Astrocyte (in vitro differentiated cells and primary cell): ENCODE results near the gene CAND2. TPM values are rescaled to one million over a fixed set of nuclear protein-coding genes. Genes with fewer than 3 reads are reported as not detected.

Source experiments
- DNase-seq: peaks from one replicate; pipeline ENCODE4 v3.0.0-alpha.2; 2010; ENCODE audit warnings: low read depth
- FAIRE-seq: peaks from 2 replicates; lab custom pipeline; 2011; peaks lifted over from hg19 to GRCh38; lab: Jason Lieb, UNC
- H2AFZ ChIP-seq: 2 replicates; pipeline ENCODE4 v1.6.0; 2012; ENCODE audit warnings: low read depth, low read length, inconsistent platforms
- H3K27ac ChIP-seq: 2 replicates; pipeline ENCODE4 v1.5.1; 2011; ENCODE audit warnings: low read depth, low read length, inconsistent platforms
- H3K27me3 ChIP-seq: 2 replicates; pipeline ENCODE4 v1.6.0; 2011; ENCODE audit warnings: low read length, inconsistent platforms; ENCODE audit not compliant: insufficient read depth
- H3K36me3 ChIP-seq: 2 replicates; pipeline ENCODE4 v1.5.1; 2011; ENCODE audit warnings: low read length, inconsistent platforms; ENCODE audit not compliant: insufficient read depth
- H3K4me1 ChIP-seq: 2 replicates; pipeline ENCODE4 v1.5.1; 2011; ENCODE audit warnings: low read length, inconsistent platforms; ENCODE audit not compliant: insufficient read depth
- H3K4me2 ChIP-seq: 2 replicates; pipeline ENCODE4 v1.6.0; 2012; ENCODE audit warnings: low read length, inconsistent platforms
- H3K4me3 ChIP-seq: 2 replicates; pipeline ENCODE4 v1.5.1; 2011; ENCODE audit warnings: low read depth, mild to moderate bottlenecking, low read length, inconsistent platforms; ENCODE audit not compliant: insufficient read depth
- H3K79me2 ChIP-seq: 2 replicates; pipeline ENCODE4 v1.6.0; 2012; ENCODE audit warnings: mild to moderate bottlenecking, low read length, inconsistent platforms; ENCODE audit not compliant: insufficient read depth
- H3K9ac ChIP-seq: 2 replicates; pipeline ENCODE4 v1.6.0; 2012; ENCODE audit warnings: mild to moderate bottlenecking, low read length, inconsistent platforms
- H3K9me3 ChIP-seq: 2 replicates; pipeline ENCODE4 v1.5.1; 2012; ENCODE audit warnings: low read depth, mild to moderate bottlenecking, low read length, inconsistent platforms; ENCODE audit not compliant: insufficient read depth
- H4K20me1 ChIP-seq: 2 replicates; pipeline ENCODE4 v1.6.0; 2012; ENCODE audit warnings: low read length, inconsistent platforms; ENCODE audit not compliant: insufficient read depth
- H3K27ac Mint-ChIP-seq: one replicate; pipeline ENCODE4 v1.8.0; 2021; ENCODE audit warnings: mild to moderate bottlenecking, mixed read lengths; ENCODE audit not compliant: unreplicated experiment
- H3K27me3 Mint-ChIP-seq: one replicate; pipeline ENCODE4 v1.8.0; 2021; ENCODE audit warnings: low read depth, mixed read lengths; ENCODE audit not compliant: unreplicated experiment
- H3K36me3 Mint-ChIP-seq: one replicate; pipeline ENCODE4 v1.8.0; 2021; ENCODE audit warnings: low read depth, mixed read lengths; ENCODE audit not compliant: unreplicated experiment
- H3K4me1 Mint-ChIP-seq: one replicate; pipeline ENCODE4 v1.8.0; 2021; ENCODE audit warnings: low read depth, mixed read lengths; ENCODE audit not compliant: unreplicated experiment
- H3K4me3 Mint-ChIP-seq: one replicate; pipeline ENCODE4 v1.8.0; 2021; ENCODE audit warnings: mild to moderate bottlenecking, moderate library complexity, mixed read lengths; ENCODE audit not compliant: unreplicated experiment
- H3K9me3 Mint-ChIP-seq: one replicate; pipeline ENCODE4 v1.8.0; 2021; ENCODE audit warnings: mild to moderate bottlenecking, mixed read lengths; ENCODE audit not compliant: unreplicated experiment
- EZH2 ChIP-seq: IDR thresholded peaks from 2 replicates; pipeline ENCODE4 v1.6.1; 2012; ENCODE audit warnings: mild to moderate bottlenecking, low read length, inconsistent platforms; ENCODE audit not compliant: insufficient read depth
- total RNA-seq: library from RNA; stranded (reverse); gene quantifications from 2 replicates; pipeline ENCODE4 v1.2.1, GENCODE V29; 2021
- TF ChIP-seq, protein P1 (sequence below): IDR thresholded peaks from 2 replicates; pipeline ENCODE4 v1.5.1; 2011; ENCODE audit warnings: low read depth, mild to moderate bottlenecking, inconsistent platforms, low read length, moderate library complexity; ENCODE audit not compliant: insufficient read depth

CAND2 gene
- total RNA-seq, 1 donor from 2014 or later: 4.6 TPM

DNA sequence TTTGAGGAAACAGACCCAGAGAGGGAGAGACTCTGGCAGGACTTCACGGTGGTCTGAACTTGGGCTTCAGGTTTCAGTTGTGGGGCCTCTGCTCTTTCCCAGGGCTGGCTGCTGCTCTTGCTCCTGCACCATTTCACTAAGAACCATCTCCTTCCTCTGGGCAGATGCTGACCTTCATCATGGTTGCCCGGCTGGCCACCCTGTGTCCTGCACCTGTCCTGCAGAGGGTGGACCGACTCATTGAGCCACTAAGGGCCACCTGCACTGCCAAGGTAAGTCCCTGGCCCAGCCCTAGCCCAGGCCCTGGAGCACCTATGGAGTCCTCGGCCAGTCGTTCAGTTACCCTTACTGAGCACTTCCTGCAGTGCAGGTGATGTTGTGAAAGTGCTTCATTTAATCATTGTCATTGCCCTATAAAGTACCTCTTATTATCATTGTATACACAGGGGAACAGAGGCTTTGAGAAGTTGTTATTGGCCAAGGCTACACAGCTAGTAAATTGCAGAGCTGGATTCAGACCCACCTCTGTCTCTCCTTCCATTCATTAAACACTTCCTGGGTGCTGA lies 34.9 kb downstream of the CAND2 start:
- peak overlapping the region; percentile 18 for H3K27ac Mint-ChIP-seq
- peaks cover 41% of the 10 kb centered on the region for H3K36me3 ChIP-seq
- H3K27ac ChIP-seq: no peak overlapping the region

GRCh38 chr3:12832350-12833221 lies 36.1 kb downstream of the CAND2 start:
- FAIRE-seq: no peak
- no peak overlapping the region for H3K27ac ChIP-seq
- no peak for DNase-seq
- no peak overlapping the region for H3K4me3 Mint-ChIP-seq
- H3K36me3 Mint-ChIP-seq: peaks cover 42% of the 10 kb centered on the region
- H3K4me1 ChIP-seq: no peaks in the 10 kb centered on the region
- H3K9me3 Mint-ChIP-seq: no peaks in the 10 kb centered on the region
- no peaks in the 10 kb centered on the region for H3K9me3 ChIP-seq
- H3K27ac Mint-ChIP-seq: no peak overlapping the region
- H3K36me3 ChIP-seq: peaks cover 53% of the 10 kb centered on the region
- H3K9ac ChIP-seq: no peak overlapping the region
- H3K4me3 ChIP-seq: no peak overlapping the region
- TF ChIP-seq EZH2: no peak
- TF ChIP-seq, protein P1, sequence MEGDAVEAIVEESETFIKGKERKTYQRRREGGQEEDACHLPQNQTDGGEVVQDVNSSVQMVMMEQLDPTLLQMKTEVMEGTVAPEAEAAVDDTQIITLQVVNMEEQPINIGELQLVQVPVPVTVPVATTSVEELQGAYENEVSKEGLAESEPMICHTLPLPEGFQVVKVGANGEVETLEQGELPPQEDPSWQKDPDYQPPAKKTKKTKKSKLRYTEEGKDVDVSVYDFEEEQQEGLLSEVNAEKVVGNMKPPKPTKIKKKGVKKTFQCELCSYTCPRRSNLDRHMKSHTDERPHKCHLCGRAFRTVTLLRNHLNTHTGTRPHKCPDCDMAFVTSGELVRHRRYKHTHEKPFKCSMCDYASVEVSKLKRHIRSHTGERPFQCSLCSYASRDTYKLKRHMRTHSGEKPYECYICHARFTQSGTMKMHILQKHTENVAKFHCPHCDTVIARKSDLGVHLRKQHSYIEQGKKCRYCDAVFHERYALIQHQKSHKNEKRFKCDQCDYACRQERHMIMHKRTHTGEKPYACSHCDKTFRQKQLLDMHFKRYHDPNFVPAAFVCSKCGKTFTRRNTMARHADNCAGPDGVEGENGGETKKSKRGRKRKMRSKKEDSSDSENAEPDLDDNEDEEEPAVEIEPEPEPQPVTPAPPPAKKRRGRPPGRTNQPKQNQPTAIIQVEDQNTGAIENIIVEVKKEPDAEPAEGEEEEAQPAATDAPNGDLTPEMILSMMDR: no peak
- peaks cover 27% of the 10 kb centered on the region for H3K79me2 ChIP-seq
- no peaks in the 10 kb centered on the region for H3K27me3 ChIP-seq
- no peak overlapping the region for H2AFZ ChIP-seq
- H3K4me2 ChIP-seq: no peak overlapping the region
- H3K27me3 Mint-ChIP-seq: no peaks in the 10 kb centered on the region
- H3K4me1 Mint-ChIP-seq: peaks cover 24% of the 10 kb centered on the region
- H4K20me1 ChIP-seq: peaks cover 73% of the 10 kb centered on the region

More for the DNA sequence above, 34.9 kb downstream of the CAND2 start:
- Mint-ChIP-seq H3K36me3 (peaks cover 39% of the 10 kb centered on the region), H3K9me3 (no peaks in the 10 kb centered on the region), H3K4me1 (peaks cover 17% of the 10 kb centered on the region), H3K4me3 (no peak overlapping the region), H3K27me3 (no peaks in the 10 kb centered on the region)
- Histone ChIP-seq H3K4me3 (no peak overlapping the region), H3K9me3 (no peaks in the 10 kb centered on the region), H3K4me1 (no peaks in the 10 kb centered on the region), H3K27me3 (no peaks in the 10 kb centered on the region), H3K4me2 (no peak overlapping the region), H3K9ac (no peak overlapping the region), H4K20me1 (peaks cover 61% of the 10 kb centered on the region), H3K79me2 (peaks cover 15% of the 10 kb centered on the region), H2AFZ (no peak overlapping the region)
- FAIRE-seq (no peak), DNase-seq (no peak)
- no peak for TF ChIP-seq EZH2
- TF ChIP-seq, protein P1: no peak
